ENCODE results near the gene DTHD1. TPM values are rescaled to one million over a fixed set of nuclear protein-coding genes. Genes with fewer than 3 reads are reported as not detected.

DTHD1 gene
- total RNA-seq, 1 donor from 2014 or later = not detected

DNA sequence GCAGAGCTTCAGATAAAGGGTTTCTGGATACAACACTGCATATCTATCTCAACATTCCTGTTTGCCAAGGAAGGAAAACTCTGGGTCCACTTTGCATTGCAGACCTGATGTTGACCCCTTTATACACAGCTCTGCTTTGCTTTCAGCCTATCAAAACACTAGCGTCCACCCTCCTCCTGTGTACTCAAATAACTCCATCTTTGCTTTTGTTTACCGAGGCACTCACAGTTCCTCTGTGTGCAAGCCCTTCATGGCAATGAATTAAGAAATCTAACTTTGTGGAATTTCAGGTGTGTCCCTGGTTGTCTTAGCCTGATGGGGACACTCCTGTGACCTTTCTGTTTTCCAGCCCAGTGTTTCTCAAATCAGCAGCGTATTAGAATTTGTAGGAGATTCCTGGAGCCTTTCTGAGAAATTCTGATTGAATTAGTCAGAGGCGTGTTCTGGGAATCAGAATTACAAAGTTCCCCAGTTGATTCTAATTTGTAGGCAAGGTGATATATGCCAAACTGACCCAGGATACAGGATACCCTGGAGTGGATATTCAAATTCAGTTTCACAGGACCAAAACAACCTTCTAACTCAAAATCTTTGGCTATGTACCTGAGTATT lies 68.6 kb downstream of the DTHD1 start:
- DNase-seq = no peak

DNA sequence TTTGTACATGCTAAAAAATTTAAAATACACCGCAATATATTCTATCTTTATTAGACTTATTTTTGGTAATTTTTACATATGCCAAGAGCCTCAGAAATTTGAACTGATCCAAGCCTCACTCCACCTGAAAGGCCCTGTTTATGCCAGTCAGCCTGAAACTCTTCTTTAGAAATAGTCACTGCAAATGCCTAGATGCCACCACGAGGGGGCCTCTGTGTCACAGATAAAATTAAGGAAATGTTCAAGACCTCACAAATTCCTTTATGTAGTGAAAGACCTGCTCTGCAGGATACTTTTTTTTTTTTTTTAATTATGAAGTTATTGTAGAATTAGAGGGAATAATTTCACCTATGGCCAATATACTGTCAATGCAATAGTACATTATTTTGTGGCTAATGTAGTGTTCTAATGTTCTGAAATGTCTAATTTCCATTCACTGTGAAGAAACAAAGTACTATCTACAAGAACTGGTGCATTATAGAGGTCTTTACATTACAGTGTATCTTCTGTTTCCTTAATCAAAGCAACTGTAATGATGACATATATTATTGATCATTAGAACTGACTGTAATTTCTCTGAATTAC lies 69.8 kb downstream of the DTHD1 start:
- DNase-seq = peak; percentile 12

- DNase-seq = no peak
Measured at GRCh38 chr4:36353998-36354397, 72.6 kb downstream of the DTHD1 start.

DNA sequence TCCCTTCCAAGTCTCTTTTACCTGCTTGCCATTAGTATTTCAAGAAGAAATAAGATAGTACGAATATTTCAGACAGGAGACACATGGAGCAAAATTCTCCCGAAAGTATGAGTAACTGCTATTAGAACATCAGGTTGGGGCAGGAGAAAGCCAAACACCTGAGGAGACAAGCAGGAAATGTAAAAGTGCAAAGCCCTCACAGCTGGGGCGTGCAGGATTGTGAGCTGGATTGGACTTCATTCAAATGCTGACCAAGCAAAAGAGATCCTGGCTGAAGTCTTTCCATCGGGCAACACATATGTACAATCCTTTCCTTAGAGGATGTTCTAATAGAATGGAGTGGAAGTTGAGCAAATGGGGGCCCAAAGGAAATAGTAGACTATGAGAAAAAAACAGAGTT lies 76.8 kb downstream of the DTHD1 start:
- DNase-seq = no peak

DNA sequence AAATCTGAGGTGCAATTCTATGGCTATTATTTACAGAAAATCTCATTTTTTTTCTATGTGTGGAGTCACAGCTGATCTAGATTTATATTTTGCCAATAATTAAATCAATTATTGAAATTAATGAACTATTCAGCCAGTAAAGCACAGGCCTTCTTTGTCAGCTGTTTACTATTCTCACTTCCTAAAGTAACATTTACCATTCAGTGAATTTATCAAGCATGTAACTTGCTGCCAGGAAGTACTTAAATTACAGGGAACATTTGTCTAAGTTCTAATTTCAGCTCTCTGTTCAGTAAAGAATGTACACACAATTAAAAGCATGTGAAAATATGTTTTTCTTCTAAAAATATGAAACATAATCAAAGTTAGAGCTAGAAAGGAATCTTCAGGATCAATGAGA lies 79.3 kb downstream of the DTHD1 start:
- no peak for DNase-seq

DNA sequence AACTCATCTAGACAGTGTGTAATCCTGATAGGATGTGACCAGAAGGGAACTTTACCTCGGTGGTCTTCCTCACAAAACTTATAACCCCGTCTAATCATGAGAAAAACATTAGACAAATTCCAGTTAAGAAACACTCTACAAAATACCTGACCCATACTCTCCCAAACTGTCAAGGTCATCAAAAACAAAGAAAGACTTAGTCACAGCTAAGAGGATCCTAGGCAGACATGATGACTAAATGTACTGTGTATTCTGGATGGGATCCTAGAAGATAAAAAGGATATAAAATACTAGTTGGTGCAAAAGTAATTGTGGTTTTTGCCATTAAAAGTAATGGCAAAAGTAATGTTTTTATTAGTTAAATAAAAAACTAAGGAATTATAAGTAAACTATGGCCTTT lies 81.6 kb downstream of the DTHD1 start:
- no peak for DNase-seq

DNA sequence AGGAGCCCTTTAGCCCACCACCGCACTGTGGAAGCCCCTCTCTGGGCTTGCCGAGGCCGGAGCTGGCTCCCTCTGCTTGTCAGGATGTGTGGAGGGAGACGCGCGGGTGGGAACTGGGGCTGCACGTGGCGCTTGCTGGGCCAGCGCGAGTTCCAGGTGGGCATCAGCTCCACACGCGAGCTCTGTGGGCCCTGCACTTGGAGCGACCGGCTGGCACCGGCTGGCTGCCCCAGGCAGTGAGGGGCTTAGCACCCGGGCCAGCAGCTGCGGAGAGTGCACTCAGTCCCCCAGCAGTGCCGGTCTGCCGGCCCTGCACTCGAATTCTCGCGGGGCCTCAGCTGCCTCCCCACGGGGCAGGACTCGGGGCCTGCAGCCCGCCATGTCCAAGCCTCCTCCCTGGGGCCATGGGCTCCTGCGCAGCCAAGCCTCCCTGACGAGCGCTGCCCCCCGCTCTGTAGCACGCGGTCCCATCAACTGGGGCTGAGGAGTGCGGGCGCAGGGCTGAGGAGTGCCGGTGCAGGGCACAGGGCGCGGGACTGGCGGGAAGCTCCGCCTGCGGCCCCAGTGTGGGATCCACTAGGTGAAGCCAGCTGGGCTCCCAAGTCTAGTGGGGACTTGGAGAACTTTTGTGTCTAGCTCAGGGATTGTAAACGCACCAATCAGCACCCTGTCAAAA lies 93.6 kb downstream of the DTHD1 start:
- DNase-seq = no peak

GRCh38 chr4:36385951-36386571 lies 104.6 kb downstream of the DTHD1 start:
- no peak for DNase-seq

DNA sequence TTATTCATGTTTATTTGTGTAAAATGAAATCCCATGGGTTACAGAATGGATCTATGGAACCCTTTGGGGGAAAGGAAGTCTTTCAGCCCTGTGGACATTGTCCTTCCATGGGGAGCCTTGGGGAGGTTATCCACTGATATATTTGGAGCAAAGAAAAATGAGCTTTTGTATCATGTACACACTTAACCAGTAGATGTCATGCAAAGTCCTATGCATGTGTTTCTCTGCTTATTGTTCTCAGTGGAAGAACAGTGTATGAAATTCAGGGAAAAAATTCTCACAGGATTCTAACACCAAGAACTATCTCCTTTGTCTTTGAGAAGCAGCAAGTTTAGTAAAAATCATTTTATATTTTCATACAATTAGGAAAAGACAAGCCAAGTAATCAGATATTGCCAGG lies 105.3 kb downstream of the DTHD1 start:
- no peak for DNase-seq

- DNase-seq = no peak
Measured at GRCh38 chr4:36388710-36389109, 107.3 kb downstream of the DTHD1 start.

DNA sequence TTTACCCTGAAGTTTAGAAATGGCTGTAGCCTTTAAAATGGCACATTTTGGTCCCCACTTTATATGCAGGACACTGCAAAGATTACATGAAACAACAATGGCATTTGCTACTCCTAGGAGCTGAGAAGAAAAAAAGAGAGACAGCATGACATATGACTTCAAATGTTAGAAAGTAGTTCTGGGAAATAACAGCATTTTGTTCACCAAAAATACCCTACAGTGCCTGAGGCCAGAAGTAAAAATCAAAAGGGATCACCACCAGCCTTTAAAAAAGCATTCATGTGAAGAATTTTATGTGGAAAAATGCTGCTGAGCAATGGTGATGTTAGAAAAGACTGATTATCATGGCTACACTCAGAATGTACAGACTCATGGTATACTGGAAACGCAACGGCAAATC lies 110.0 kb downstream of the DTHD1 start:
- no peak for DNase-seq

DNA sequence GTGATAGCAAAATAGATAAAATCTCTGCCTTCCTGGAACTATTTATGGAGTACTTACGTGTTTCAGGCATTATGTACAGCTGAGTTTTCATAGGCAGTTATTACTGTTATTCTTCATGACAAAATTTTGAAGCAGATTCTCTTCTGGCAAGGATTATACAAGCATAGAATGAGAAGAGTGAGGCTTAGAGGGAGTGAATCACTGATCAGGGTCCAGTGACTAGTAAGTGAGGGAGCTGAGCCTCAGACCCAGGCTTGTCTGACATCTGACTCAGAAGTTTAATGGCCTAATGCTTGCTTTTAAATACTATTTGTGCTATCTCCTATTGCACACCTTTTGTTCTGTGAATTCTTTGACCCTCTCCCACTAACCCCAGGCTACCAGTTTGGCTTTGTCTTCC lies 110.6 kb downstream of the DTHD1 start:
- no peak for DNase-seq

DNA sequence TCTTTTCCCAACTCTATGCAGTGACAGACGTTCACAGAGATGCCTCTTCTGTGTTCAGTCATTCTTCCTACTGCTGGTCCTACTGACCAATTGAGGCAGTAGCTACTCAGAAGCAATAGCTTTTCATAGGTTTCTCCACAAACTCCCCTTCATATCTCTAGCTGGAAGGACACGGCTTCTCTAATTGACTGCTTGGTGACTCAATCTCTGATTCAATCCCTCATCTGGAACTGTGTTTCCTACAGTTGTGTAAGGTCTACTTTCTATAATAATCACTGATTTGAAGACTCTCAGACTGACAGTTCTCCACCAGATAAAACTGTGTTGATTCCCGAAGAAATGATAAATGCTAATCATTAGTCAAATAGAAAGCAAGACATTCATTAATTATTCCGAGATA lies 111.5 kb downstream of the DTHD1 start:
- no peak for DNase-seq

Other genes with a start within 250 kb of the DTHD1 start
- gene ARAP2, start 37.1 kb upstream of the DTHD1 start, total RNA-seq = 0.23 and 1.9 TPM in 2 replicates

All from dermis blood vessel endothelial cell (primary cell).